GM19238 (cell line): ENCODE measurements around the gene SH3RF1.
"Not testable (repeated sequence)": the region's sequence is repeated elsewhere in the genome, so short reads cannot be mapped to it uniquely, and the experiment has no call there.

Experiments
- DNase-seq: peaks from one replicate; pipeline ENCODE4 v3.0.0; 2011; ENCODE audit warnings: low spot score; ENCODE audit not compliant: insufficient read length

The SH3RF1 gene

DNA sequence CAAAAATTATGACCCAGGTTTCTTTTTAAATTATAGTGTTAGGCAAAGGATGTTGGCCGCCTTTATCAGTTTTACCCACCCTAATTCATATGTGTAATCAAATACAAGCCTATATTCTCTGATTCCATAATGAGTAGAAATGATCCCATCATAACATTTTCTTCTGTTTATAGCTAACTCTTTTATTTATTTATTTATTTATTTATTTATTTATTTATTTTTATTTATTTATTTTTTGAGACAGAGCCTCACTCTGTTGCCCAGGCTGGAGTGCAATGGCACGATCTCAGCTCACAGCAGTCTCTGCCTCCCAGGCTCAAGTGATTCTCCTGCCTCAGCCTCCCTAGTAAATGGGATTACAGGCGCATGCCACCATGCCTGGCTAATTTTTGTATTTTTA is 7.1 kb upstream of the SH3RF1 start:
- not testable (repeated sequence) for DNase-seq

DNA sequence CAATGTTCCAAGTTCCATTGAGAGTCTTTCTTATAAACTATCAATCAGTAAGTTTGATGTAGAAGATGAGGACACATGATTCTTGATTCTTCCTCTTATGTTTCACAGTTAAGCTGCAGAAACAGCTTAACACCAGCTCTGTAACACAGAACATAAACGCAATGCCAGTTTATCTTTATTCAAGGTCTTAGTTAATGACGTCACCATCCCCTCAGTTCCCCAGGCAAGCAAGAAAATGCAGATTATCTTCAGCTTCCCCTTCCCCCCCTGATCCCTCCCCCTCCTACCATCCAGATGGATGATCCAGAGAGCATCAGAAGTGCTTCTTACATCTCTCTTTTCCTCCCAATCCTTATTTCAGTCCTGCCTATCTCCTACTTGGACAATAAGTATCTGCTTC is 4.4 kb upstream of the SH3RF1 start:
- DNase-seq, result no peak

DNA sequence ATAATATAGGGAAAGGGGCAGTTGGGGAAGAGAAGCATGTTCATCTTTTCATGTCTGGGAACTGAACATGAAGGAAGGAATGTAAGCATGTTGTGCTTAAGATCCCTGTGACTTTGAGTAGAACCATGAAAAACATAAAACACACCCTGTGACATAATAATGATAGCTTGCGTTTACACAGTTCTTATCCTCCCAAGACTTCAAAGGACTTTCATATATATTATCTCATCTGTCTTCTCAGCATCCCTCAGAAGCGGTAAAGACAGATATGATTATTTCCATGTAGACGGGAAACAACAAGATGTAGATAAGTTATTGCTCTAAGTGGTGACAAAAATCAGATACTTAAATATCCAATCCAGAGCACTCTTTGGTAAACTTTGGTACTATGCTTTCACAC is 3.3 kb upstream of the SH3RF1 start:
- no peak for DNase-seq

DNA sequence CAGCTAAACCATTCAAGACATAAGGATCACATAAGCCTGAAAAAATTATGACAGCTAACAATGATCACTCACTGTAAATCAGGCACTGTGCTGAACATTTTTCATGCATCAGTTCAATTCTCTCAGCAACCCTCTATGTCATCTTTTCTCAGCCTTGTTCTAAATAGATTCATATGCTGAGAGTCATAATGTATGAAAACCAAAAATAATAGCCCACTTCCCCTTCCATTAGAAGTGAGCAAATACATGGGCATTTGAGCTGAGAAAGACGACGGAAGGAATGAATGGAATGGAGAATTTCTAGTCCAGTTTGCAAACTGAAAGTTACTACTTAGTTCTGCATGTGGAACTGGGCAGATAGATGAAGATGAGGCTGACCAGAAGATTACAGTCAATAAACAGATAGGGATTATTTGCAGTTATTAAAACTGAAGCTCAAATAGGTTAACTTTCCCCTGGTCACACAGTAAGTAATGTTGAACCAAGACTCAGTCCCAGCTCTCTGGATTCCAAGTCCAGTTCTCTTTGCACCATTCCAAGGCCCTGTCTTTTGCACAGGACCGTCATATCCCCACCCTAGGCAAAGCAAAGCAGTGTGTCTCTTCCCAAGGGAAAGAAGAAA is 1.6 kb upstream of the SH3RF1 start:
- DNase-seq, result no peak

DNA sequence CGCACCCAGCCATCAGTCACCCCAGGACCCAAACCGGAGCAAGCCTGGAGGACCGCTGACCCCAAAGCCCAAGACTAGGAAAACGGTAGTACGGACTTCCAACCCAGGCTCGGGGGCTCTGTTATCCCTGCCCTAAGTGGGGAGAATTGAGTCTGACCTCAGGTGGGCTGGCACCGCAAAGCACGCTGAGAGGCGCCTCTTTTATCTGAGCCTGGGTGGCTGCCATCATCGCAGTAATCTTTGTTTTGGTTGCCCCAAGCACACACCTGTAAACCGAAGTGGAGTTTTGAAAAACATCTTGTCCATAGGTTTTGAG is 894 bp upstream of the SH3RF1 start:
- DNase-seq, result no peak

DNA sequence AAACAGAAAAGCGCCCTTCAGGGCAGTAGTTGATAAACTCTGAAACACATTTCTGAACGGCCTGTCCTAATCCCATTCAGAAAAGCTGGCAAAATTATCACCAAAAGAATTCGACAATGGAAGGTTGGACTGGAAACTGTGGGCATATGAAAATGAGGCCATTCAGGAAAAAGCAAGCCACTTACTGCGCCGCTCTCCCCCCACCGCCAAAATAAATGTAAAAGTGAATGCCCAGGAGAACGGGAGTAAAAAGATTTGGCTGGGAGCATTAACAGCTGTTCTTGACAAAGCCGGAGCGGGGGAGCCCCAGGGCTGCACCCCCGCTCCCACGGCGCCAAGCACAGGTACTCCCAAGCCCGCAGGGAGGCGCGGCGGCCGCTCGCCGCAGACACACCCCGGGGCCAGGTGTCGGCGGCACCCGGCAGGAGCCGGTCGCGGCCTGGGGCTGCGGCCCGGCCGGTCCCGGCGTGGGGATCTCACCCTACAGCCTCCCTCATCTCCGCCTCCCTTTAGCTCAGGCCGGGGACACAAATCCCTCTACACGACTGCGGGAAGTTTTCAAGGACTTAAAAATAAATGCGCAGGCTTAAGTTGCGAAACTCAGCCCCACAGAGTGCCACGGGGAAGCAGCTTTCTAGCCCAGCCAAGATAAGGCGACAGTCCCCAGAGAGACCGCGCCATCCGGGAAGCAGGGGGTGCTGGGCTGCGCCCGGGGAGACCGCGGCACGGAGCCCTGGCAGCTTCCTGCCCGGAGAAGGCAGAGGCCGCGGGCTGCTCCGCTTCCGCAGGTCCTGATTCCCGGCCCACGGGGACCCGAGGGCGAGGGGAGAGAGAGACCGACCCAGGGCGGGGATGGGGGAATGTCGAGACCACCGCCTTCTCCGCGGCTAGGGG is 593 bp downstream of the SH3RF1 start:
- DNase-seq, result peak; percentile 63

DNA sequence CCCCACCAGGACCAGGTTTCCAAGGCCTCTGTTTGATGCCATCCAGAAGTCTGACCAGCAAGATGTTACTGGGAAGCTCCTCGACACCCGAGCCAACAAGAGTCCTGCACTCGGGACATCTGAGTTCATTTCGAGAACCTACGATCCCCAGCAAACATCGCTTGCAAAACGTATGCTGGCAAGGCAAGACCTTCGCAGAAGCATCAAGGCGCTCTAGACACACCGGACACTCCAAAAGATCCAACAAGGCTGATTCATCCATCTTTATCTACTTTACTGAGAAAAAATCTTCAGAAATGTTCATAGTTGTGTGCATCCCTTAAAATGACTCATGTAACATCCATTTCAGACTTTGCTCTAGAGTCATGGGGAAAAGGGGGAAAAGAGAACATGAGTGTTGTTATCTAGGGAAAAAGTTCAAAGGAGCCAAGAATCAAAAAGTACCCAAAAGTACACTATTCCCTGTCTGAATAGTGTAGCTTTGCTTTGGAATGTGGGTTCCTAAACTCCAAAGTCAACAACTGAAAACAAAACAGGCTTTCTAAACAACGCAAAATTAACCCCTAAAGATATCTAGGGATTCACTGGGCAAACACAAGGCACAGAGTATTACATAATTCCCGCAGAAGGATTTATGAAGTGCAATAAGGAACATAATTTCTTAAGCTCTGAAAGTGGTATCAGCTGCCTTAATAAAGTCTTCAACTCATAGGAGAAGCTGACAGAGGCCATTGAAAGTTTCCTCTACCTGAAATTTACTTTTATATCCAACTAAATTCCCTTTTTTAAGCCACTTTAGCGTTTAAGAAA is 1.6 kb downstream of the SH3RF1 start:
- DNase-seq, result no peak

DNA sequence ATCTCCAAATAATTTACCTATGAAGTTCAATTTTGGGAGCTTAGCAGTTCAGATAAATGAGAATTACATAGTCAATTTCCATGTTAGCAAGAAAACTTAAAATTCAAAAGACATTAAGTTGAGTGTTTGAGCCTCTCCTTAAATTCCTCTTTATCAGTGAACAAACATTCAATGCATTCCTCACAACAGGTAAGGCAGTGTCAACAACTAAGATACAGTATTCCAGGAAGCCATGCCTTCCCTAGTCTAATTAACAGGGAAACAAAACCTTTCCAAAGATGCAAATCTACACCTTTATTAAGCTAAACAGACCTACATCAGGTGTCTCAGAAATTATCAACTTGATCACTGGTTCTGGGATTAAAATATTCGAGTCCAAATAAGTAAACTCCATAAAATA is 3.7 kb downstream of the SH3RF1 start:
- no peak for DNase-seq

DNA sequence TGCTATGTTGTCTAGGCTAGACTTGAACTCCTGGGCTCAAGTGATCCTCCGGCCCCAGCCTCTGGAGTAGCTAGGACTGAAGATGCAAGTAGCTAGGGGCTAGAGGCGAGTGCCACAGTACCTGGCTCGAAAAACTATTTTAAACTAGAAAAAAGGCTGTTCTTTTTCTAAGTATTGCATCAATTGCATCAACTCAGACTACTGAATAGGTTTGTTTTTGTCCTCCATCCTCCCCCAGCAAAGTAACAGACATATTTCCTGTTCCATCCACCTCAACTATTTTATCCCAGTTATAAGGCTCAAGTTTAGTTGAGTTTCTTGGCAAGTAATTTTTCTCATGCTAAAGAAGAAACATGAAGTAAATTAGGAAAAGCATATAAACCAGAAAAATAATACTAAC is 4.1 kb downstream of the SH3RF1 start:
- DNase-seq, result no peak

DNA sequence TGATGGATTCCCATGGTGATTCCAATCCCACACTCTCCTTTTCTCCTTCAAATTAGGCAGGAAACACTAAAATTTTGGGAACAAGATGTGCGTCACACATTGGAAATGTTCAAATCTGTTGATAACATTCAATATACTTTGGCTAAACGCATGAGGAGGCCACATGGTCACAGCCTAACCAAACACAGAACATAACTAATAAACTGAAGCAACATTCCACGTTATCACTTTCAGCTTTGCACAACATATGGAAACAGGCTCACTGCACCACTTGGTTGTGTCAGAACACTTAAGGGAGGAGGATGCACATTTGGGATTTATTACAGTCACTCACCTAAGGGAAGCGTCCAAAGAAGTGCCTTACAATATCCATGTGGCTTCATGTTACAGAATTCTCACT is 4.7 kb downstream of the SH3RF1 start:
- DNase-seq, result no peak

DNA sequence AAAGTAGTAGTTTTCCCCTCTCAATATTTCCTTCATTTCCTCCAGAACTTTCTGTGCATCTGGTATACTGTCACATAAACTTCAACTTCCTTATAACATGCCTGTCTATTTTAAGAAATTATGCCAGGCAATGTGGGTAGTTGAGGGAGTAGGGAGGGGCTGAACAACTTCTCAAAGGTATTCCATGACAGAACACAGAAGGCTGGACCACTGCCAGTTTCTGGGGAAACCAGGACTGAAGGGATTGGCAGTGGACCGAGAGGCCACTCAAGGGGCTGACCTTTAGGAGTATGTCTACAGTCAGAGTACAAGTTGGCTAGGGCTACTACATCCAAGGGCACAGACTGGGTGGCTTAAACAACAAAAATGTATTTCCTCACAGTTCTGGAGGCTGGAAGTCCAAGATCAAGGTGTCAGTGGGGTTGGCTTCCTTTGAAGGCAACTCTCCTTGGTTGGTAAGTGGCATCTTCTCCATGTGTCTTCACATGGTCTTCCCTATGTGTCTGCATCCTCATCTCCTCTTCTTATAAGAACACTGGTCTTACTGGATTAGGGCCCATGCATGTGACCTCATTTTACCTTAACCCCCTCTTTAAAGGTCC is 6.9 kb downstream of the SH3RF1 start:
- DNase-seq, result no peak

DNA sequence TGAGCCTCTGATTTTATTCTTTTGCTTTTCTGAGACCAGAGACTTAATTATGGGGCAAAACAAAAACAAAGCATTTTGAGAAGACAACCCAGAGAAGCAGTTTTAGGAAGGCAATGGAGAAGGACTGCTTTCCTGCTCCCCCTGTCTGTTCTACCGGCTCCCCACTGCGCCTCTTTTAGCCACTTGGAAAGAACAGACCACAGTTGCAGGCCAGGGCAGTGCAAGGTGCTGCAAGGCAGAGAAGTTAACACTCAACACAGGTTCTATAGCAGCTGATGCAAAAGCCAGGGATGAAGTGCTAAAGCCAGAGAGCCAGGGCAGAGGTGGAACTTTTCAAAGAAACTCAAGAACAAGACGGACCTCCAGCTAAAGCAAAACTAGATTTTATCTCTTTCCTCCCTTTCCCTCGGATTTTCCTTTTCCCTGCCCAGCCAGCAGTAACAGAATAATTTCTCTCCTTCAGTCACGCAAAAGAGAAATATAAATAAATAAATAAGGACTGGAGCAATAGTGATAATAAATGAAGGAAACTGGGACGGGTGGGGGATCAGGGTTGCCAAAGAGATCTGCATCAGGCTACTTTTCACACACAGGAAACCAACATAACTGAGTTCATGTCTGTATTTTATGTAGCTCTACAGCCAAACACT is 10.4 kb downstream of the SH3RF1 start:
- no peak for DNase-seq

DNA sequence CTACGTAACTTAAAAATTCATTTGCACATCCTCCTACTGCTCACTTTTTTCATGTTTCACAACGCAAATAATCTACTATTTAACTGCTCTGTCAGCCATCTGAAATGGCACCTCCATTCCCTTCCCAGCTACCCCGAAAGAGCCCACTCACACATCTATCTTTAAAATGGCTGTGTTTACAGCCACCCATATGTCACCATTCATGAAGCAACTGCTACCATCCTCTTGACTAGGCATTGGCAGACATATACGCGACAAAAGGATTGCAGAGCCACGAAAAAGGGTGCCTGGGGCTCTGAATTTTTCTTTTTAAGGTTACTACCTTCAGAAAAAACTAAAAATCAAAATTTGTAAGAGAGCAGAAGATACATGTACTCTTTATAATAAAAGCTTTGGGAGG is 11.5 kb downstream of the SH3RF1 start:
- no peak for DNase-seq

DNA sequence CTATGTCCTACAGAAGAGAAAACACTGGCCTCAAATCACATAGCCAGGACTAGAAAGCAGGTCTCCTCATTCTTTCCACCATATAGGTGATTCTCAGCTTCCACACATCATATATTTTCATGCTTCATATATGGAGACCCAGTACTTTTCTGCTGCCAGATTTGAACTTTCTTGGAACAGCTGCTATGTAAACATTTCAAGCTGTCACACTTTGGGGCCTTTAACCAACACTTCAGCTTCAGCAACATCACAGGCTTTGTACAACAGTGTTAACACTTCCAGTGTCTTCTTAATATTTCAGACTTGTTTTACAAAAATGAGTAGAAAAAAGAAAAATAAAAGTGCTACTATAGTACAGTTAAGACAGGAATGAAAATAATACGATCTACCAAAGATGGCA is 12.6 kb downstream of the SH3RF1 start:
- no peak for DNase-seq

DNA sequence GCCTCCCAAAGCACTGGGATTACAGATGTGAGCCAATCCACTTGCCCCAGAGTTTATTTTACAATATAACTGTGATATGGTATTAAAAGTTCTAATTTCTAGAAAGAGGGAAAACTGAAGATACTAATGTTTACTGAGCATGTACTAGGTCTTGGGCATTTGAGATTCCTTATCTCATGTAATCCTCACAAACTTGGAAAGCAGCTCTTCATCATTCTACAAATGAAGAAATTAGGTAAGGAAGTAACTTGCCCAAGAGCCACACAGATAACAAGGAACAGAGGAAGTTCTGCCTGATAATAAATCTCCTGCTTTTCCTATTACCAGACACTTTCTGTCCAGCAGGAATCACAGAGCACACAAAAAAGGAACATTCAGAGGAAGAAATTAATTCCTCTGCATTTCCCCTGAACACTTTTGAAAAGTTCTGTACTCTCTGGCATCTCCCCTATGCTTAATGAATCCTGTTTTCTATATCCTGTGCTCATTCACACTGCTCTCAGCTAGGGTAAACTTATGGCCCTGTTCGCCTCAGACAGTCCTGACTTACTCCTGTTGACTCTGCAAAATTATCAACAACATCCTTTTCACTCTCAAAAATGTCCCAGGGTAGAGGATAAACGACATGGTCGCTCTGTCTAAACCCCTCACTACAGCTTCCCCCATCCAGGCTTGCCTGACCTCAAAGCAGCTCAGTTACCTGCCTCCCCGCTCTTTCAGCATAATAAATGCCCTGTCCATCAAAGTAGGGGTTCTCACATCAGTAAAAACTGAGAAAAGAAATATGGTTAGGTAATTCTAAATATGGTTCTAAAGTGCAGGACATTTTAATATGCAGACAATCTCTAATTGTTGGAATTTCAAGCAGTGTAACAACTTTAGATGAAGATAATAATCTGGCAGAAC is 13.6 kb downstream of the SH3RF1 start:
- DNase-seq, result no peak

DNA sequence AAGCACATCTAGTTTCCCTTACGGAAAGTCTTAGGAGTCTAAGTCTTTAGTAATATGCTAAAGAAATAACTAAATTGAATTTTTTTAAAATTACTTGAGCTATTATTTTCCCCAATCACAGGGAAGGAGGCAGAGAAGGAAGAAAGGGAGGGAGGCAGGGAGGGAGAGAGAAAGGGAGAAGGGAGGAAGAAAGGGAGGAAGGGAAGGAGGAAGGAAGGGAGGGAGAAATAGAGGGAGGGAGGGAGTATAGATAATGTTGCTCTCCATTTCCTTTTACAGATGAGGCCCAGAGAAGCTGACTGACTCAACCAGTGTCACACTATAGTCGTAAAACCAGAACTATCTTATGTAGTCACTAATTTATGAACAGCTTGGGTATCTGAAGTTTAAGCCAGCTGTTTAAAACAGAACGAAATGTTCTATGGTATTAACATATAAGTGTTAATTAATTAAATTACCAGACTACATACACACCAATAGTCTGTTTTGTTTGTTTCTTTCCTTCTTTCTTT is 14.6 kb downstream of the SH3RF1 start:
- DNase-seq, result no peak

DNA sequence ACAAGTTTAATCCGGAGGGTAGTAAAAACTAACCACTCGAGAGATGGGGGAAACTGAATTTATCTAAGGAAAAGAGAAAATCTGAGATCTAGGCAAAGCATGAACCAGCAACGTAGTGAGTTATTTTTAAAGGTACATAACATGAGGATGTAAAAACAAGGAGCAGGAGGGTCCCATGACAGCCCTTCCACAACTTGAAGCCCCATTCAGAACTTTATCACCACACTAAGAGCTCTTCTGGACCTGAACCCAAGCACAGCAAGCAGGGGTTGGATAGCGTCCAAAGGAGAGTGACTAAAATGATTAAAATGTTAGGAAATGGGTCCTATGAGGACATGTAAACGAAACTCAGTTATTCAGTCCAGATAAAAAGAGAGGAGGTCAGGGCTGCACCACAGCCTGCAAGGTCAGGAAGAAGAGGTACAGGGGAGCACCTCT is 16.2 kb downstream of the SH3RF1 start:
- DNase-seq, result no peak

DNA sequence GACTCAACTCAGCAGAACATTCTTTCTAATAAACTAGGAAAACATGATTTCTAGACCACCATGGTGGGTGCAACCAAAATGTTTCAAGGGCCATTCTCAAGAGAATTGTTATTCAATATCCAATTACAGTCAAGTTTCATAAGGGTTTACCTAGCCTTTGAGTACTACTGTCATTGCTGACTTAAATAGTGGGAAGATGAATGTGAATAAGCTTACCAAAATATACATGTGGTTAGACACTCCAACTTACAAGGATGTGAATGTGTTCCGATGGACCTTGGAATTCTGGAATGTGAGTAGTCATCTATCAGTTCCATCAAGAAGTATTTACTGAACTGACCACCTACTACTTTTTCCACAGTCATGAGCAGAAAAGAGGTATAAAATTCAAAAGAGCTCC is 16.9 kb downstream of the SH3RF1 start:
- no peak for DNase-seq

DNA sequence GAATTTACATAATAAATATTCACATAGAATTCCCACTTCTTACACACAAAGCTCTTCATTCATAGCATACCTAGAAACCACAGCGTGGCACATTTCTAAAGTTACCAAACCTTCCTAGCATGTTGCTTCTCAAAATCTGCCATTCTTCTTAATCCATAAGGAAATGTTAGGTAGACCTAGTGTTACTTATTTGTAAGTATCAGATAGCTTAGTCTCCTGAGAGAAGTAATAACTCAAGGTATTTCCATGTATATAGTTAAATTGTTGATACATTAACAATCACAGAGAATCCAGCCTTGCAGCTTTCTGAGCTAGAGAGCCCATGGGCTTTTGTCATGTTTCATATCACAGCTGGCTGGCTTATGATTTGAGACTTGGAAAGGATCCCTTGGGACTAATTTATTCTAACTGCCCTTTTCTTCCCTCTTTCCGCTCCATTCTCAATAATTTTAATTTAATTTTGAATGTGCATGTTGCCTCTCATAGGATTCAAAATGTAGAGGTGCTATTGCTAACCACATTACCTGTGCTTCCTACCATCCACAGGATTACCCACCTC is 17.6 kb downstream of the SH3RF1 start:
- DNase-seq, result no peak
